CD4-positive, alpha-beta T cell treated with Interleukin-4 for 1 hour (primary cell): ENCODE measurements around the gene NACC2.

Experiments used
- DNase-seq, 2 donors: peaks; one replicate each; pipeline ENCODE4 v3.0.0-alpha.2; 2020 to 2022

Gene NACC2

DNA sequence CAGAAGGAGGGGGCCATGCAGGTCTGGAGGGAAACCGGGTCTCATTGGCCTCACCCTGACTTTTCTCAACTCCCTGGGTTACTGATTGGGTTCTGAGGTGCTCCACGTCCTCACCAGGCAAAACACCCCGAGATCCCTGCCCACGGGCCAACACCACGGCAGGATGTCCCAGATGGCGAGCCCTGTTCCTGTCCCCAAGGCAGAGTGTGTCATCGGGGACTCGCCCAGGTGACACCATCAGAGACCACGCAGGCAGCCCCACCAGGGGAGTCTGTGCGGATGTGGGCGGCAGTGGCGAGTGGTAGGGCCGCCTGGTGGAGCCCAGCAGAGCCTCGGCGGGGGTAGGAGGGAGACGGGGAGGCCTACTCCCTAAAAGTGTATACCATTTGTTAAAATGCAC, 74.9 kb downstream of the NACC2 start:
- DNase-seq, result no peak

GRCh38 chr9:136019681-136020060, 75.4 kb downstream of the NACC2 start:
- no peak for DNase-seq

DNA sequence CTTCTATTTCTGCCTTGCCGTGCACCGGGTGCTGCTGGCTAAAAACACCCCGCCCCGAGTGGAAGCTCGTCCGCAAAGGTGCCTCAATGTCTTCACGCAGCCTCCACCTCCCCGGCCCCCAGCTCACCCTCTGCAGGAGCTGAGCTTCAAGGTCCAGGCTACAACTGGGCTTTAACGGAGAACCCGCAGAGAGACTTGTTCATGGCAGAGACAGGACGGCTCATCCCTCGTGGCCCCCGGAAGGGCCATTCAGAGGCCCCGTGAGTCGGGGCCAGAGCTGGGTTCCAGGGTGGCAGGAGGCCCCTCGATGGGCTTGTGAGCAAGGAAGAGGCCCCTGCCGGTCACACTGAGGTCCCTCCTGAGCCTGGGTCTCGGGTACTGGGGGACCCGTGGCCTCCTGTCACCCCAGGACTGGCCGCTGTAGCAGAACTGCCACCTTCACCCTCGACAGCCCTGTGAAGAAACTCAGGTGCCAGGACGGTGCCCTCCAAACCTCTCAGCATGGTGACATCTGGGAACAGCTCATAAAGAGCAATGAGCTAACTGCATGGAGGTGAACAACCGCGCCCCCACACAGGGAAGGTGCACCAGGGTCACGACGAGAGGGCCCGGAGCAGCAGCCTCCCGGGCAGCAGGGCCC, 75.9 kb downstream of the NACC2 start:
- no peak for DNase-seq

GRCh38 chr9:136018257-136019031, 76.6 kb downstream of the NACC2 start:
- DNase-seq, result no peak

- no peak for DNase-seq
These were observed 77.5 kb downstream of the NACC2 start for GRCh38 chr9:136017289-136018190.

- DNase-seq, result no peak
These were observed 78.4 kb downstream of the NACC2 start for GRCh38 chr9:136016572-136017288.

- DNase-seq, result no peak
These were observed 79.2 kb downstream of the NACC2 start for GRCh38 chr9:136015656-136016571.

DNA sequence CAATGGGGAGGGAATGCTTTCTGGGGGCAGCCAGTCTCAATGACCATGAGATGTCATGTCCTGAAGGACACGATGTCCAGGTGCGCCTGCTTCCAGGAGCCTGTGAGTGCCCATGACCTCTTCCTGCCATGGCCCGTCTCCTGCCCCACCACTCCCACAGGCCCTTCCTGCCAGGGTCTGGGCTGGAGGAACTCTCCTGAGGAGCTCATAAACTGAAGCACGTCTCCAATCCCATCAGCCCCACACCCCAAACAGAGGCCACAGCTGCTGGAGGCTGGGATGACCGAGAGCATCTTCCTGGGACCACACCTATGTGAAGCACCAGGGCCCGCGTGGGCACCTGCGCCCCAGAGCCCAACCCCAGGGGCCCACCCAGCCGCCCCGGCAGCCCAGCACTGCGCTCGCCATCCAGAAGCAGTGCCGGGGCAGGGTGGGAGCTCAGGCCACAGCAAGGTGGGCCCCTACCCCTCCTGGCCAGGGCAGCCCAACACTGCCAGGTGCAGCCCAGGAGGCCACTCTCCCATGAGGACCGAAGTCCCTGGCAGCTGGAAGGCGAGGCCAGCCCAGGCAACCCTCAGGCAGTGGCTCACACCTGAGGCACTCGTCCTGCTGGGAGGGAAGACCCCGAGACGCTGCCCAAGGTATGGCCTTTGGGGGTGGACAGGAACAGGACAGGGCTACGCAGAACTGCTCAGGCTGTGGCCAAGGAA, 80.0 kb downstream of the NACC2 start:
- no peak for DNase-seq

DNA sequence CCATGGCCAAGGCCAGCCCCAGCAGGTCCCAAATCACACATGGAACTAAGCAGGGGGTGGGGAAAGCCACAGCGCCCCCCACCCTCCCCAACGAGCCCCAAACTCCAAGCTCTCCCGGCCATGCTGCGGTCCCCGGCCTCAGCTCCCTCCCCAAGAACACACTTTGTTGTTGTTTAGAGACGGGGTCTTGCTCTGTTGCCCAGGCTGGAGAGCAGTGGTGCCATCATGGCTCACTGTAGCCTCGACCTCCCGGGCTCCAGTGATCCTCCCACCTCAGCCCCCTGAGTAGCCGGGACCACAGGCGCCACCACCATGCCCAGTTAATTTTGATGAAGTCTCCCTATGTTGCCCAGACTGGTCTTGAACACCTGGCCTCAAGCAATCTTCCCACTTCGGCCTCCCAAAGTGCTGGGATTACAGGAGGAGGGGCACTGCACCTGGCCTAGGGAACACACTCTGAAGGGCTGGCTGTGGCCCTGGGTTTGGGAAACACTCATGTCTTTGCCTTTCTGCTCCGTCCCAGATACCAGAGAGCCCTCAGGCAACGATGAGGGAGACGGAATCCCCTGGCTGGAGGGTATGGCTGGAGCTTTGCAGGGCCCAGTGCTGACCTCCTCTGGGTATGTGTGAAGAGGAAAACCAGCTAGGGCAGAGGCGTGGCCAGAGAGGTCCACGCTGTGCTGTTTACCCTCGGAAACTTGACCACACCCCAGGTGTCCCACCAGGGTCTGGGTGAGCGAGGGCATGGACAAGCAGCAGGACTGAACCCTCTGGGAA, 80.8 kb downstream of the NACC2 start:
- DNase-seq, result no peak

DNA sequence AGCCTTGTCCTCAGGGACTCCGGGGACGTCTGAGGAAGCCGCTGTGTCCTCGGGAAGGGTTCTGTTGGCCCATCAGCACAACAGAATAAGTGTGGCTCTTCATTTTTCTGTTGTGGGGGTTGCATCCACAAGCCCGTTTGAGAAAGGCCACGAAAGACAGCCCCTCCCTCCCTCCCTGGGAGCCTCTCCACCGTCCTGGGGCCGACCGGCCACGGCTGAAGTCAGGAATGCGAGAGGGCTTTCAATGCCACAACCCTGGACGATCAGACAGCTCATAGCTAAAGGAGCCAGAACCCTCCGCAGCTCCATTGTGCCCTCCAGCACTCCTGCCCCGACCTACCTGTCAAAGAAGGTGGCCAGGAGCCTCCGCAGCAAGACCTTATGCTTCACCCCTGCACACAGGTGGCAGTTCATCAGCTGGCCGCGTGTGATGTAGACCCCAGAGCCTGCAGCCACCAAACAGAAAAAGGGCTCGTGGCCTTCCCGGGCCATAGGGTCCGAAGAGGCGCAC, 81.5 kb downstream of the NACC2 start:
- no peak for DNase-seq

DNA sequence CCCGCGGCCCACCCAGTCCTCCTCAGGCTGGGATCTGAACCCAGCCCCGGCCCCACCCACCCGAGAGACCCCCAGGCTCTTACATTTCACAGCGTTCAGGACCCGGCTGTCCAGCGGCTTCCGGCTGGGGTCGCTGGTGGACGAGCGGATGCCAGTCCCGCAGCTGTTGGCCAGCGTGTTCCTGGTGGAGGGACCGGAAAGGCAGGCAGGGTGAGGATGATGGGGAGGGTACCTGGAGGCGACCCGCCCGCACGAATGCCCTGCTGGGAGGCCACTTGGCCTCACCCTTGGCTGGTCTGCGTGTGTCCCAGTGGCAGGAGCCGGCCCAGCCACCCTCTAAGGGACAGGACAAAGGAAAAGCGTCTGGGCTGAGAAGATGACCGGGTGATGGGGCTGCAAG, 82.0 kb downstream of the NACC2 start:
- no peak for DNase-seq

DNA sequence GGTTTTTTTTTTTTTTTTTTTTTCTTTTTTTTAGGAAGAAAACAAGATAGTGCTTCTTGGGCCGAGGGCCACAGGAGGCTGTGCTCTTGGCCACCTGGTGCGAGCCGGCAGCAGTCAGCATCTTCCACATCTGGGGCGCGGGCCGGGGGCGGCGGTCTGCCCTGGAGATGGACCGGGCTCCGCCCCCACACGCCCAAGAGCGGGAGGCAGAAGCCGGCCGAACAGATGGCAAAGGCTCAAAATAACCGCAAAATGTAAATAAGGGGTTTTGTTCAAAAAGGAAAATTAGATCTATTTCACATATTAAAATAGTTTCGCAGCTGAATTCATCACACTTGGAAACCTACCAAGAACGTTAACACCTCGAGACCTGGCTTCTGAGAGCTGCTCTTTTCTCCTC, 82.4 kb downstream of the NACC2 start:
- DNase-seq, result no peak

GRCh38 chr9:136011703-136012496, 83.2 kb downstream of the NACC2 start:
- DNase-seq, result no peak

DNA sequence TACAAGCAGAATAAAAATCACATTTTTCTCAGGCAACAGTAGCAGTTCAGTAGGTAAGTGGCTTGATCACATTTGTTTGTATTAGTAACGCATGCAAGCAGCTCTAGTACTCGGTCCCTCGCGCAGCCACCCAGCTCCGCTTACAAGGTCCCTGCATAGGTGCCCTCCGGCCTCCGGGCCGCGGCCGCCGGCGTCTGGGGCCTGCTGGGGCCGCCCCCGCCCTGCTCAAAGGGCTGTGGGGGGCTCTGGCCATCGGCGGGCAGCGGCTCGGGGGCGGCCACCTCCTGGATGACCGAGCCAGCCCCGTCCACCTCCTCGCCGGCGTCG, 83.8 kb downstream of the NACC2 start:
- DNase-seq, result no peak

DNA sequence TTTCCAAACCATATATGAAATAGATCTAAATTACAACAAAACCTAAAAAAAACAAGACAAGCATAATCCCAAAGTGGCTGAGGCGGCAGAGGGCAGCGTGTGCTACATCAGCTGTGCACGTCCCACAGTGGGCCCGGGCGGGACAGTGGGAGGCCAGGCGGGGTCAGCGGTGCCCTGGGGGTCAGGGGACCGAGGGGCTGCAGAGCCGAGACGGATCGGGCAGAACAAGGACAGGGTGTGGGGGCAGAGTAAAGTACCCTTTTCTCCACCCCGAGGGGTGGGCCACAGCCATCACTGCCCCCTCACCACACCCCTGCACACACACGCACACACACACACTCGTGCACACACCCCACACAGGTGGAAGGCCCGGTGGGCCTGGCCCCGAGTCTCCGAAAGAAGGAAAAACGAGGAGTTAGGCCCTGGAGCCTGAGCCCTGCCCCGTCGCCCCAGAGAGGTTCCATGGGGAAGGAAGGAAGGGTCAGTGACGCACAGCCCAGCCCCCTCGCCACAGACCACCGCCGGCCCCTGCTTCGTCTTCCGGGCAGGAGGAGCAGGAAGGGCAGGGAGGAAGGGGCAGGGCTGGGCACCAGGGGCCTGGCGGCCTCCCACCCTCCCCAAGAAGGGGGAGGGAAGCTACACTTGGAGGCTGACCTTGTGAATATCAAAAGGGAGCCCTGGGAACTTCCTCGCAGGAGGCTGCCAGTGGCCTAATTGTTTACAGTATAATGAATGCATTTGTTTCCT, 84.3 kb downstream of the NACC2 start:
- no peak for DNase-seq

- DNase-seq, result no peak
These were observed 84.9 kb downstream of the NACC2 start for GRCh38 chr9:136010176-136010575.

GRCh38 chr9:136009516-136009915, 85.6 kb downstream of the NACC2 start:
- DNase-seq, result no peak

- DNase-seq, result no peak
These were observed 86.4 kb downstream of the NACC2 start for GRCh38 chr9:136008693-136008997.
